HG02970 (cell line): ENCODE measurements around the gene ALKBH8.
"Not testable (repeated sequence)": the region's sequence is repeated elsewhere in the genome, so short reads cannot be mapped to it uniquely, and the experiment has no call there.

Source experiments
- ATAC-seq: cut with Tn5 transposase; IDR thresholded peaks from one replicate; pipeline ENCODE4 v1.9.1; 2021; ENCODE audit warnings: mild to moderate bottlenecking, moderate library complexity, moderate number of reproducible peaks; ENCODE audit not compliant: unreplicated experiment, low FRiP score

ALKBH8 gene

DNA sequence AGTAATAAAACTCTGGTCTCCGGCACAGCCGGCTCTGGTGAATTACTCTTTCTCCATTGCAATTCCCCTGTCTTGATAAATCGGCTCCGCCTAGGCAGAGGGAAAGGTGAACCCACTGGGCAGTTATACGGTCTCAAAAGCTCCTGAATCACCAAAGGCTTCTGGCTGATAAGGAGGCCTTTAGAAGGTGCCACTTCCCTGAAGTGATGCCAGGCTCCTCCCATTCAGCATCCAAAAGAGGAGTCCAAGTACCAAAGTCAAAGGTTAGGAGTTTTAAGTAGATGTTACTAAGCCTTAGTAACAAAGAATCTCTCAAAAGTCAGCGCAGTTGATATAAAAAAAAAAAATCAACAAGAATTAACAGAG is 11.8 kb upstream of the ALKBH8 start:
- no peak for ATAC-seq

DNA sequence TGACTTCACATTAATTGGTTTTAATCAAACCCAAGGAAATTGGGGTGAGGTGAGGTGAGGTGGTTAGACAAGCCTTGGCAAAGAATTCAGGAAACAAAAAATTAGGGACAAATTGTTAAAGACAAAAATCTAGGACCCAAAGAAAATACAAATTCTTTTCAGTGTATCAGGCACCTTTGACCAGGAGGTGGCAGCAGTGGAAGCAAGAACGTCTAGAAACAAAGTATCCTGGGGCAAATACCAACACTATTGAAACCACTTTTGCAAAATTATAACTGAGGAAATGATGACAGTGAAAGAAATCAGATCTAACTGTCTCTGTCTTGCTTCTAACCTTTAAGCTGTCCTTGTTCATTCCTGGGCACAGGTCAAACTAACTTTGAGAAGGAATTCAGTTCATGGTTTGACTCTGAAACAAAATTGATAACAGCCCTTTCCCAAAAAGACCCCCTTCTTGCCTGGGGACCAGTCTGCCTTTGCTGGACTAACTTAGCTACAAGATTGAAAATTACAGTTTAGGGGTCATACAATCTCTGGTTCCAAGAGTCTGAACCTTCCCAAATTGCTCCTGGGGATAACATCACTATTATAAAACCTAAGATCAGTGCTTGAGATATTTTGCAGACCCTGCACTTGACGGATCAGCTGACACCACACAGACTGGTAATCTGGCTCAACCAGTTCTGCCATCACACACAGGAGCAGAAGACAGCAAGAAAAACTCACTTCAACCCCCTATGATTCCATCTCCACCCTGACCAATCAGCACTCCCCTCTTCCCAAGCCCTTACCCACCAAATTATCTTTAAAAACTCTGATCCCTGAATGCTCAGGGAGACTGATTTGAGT is 11.2 kb upstream of the ALKBH8 start:
- not testable (repeated sequence) for ATAC-seq

GRCh38 chr11:107573438-107573837 is 7.9 kb upstream of the ALKBH8 start:
- ATAC-seq, result no peak

- ATAC-seq, result no peak
Measured at GRCh38 chr11:107570015-107570414, 4.5 kb upstream of the ALKBH8 start.

DNA sequence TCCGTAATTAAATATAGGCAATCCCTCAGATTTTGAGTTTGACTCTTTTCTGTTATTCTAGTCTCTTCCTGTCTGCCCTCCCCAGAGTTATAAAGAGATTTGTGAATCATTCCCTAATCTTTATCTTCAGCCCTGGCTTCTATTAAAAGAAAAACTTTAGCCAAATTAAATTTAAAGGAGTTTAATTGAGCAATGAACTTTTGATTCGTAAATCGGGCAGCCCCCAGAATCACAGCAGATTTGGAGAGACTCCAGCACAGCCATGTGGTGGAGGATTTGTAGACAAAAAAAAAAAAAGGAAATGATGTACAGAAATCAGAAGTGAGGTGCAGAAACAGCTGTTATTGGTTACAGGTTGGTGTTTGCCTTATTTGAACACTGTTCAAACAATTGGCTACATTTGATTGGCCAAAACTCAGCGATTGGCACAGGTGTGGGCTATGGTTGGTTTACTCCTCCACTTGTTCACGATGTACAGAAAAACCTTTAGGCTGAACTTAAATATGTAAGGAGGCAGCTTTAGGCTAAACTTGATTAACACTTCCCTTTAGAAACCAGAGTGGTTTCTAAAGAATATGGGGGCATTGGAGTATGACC is 2.3 kb upstream of the ALKBH8 start:
- no peak for ATAC-seq

GRCh38 chr11:107566569-107566968 is 1.0 kb upstream of the ALKBH8 start:
- no peak for ATAC-seq

GRCh38 chr11:107565955-107566501 is 493 bp upstream of the ALKBH8 start:
- not testable (repeated sequence) for ATAC-seq

- ATAC-seq, result peak; percentile 12
Measured at GRCh38 chr11:107564877-107565218, 687 bp downstream of the ALKBH8 start.

GRCh38 chr11:107563702-107564101 is 1.8 kb downstream of the ALKBH8 start:
- no peak for ATAC-seq

DNA sequence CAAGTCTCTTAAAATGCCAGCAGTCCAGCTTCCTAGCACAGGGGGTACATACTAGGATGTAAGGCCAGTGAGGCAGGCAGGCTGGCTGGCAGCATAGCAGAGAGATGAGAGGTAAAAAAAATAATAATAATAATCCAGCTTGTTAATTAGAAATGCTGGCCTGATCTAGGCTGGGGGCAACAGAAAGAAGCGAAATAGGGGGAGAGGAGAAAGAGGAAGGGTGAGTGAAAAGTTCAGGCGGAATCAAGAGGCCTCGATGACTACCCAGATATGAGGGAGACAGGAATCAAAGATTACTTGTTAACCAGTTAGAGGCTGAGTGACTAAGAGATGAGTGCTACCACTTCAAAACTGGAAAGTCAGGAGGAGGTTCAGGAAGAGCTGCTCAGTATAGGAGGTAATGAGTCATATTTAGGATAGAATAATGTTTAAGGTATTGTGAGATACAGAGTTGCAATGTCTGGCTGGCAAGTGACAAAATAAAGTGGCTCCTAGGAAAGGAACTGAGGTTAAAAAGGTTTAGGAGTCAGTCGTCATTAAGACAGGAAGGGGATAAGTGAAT is 2.8 kb downstream of the ALKBH8 start:
- ATAC-seq, result no peak

GRCh38 chr11:107561688-107562087 is 3.8 kb downstream of the ALKBH8 start:
- ATAC-seq, result no peak

DNA sequence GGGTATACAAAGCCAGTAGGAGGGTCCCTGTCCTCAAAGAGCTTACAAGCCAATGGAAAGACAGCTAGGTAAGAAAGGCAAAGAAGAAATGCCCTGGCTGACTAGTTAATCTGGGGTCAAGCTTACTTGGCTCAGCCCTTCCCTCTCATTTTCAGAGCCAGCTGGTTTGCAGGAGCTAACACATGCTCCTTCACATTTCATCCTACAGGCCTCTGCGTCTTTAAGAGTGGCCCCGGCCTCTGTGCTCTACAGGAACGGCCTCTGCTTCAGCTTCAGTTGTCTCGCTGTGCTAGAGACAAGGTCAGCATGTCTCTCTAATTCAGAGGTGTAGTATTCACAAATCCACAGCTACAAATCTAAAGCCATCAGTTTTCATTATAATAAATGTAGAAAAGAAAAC is 15.2 kb downstream of the ALKBH8 start:
- no peak for ATAC-seq

- ATAC-seq, result no peak
Measured at GRCh38 chr11:107549954-107550285, 15.6 kb downstream of the ALKBH8 start.

- no peak for ATAC-seq
Measured at GRCh38 chr11:107549253-107549953, 16.1 kb downstream of the ALKBH8 start.

GRCh38 chr11:107547961-107548360 is 17.6 kb downstream of the ALKBH8 start:
- ATAC-seq, result no peak

- no peak for ATAC-seq
Measured at GRCh38 chr11:107545101-107545514, 20.4 kb downstream of the ALKBH8 start.

GRCh38 chr11:107538821-107539220 is 26.7 kb downstream of the ALKBH8 start:
- ATAC-seq, result no peak

DNA sequence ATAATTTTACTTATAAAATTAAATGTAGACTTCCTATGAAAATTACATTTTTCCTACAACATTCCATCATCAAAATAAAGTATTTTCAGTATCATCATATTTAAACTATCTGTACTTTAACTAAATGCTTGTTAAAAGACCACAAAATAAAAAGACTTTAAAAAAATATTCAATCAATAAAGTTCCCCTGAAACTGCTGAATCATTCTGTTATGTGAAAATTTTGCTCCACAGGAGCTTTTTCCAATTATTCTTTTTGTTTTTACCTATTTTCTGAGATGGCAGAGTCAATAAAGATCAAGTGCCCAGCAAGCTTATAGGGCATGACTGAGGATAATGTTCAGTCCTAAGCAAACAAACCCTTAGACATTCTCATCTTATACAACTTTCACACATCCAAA is 27.3 kb downstream of the ALKBH8 start:
- no peak for ATAC-seq

DNA sequence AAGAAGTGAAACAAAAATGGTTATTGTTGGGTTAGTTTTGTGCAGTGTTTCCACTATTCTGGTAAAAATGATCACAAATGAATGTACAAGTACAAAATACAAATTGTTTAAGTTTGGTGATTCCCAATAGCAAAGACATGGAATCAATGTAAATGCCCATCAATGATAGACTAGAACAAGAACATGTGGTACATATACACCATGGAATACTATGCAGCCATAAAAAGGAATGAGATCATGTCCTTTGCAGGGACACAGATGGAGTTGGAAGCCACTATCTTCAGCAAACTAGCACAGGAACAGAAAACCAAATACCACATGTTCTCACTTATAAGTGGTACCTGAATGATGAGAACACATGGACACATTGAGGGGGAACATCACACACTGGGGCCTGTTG is 28.4 kb downstream of the ALKBH8 start:
- ATAC-seq, result not testable (repeated sequence)

- no peak for ATAC-seq
Measured at GRCh38 chr11:107526197-107526596, 39.3 kb downstream of the ALKBH8 start.

DNA sequence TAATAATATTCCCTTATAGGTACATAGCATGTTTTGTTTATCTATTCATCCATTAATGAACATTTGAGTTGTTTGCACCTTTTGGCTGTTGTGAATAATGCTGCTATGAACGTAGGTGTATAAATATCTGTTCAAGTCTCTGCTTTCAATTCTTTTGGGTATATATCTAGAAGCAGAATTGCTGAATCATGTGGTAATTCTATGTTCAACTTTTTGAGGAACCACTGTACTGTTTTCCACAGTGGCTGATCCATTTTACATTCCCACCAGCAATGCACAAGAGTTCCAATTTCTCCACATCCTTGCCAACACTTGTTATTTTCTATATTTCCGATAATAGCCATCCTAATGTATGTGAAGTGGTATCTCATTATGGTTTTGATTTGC is 56.7 kb downstream of the ALKBH8 start:
- ATAC-seq, result no peak
